GM21423 (cell line): ENCODE measurements around the gene TNFSF11.
A peak's percentile ranks its signal among the peaks of the same experiment; 100 is the strongest.

Experiments
- ATAC-seq: cut with Tn5 transposase; IDR thresholded peaks from one replicate; pipeline ENCODE4 v1.9.1; 2021; ENCODE audit warnings: mild to moderate bottlenecking, moderate library complexity; ENCODE audit not compliant: unreplicated experiment

TNFSF11 gene, protein sequence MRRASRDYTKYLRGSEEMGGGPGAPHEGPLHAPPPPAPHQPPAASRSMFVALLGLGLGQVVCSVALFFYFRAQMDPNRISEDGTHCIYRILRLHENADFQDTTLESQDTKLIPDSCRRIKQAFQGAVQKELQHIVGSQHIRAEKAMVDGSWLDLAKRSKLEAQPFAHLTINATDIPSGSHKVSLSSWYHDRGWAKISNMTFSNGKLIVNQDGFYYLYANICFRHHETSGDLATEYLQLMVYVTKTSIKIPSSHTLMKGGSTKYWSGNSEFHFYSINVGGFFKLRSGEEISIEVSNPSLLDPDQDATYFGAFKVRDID

DNA sequence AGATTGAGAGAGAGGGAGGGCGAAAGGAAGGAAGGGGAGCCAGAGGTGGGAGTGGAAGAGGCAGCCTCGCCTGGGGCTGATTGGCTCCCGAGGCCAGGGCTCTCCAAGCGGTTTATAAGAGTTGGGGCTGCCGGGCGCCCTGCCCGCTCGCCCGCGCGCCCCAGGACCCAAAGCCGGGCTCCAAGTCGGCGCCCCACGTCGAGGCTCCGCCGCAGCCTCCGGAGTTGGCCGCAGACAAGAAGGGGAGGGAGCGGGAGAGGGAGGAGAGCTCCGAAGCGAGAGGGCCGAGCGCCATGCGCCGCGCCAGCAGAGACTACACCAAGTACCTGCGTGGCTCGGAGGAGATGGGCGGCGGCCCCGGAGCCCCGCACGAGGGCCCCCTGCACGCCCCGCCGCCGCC is at the start of gene TNFSF11:
TNFSF11 (plus strand) TSS at position 142 of the 400 bp plus-strand sequence; CDS start at position 294, 152 bp downstream.
- ATAC-seq = peak; percentile 32

DNA sequence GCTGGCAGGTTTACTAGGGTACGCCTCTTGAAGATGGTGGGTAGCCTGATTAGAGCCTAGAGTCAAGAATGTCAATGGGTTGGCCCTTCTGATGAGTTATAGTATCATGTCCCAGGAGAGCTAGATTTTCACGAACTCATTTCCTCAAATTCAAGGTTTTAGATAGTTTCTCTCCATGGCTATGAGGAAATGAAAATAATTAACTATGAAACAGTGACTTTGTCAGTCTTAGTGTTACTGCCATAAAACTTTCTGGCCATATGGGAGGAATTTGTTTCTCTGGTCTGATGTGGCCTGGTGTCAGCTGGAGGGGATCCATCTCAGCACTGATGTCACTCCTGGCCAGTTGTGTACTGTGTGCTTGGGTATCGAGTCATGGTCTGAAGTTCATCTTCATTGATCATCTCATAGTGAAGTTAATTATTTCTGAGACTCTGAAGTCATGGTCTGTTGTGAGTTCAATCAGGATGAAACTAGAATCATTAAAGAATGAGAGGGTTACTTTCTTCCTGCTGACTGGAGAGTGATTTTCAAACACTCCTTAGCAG is 49.4 kb upstream of the TNFSF11 start:
- ATAC-seq = peak; percentile 81

GRCh38 chr13:42525035-42525504 is 48.9 kb upstream of the TNFSF11 start:
- ATAC-seq = peak; percentile 21

GRCh38 chr13:42526276-42526675 is 47.7 kb upstream of the TNFSF11 start:
- no peak for ATAC-seq

DNA sequence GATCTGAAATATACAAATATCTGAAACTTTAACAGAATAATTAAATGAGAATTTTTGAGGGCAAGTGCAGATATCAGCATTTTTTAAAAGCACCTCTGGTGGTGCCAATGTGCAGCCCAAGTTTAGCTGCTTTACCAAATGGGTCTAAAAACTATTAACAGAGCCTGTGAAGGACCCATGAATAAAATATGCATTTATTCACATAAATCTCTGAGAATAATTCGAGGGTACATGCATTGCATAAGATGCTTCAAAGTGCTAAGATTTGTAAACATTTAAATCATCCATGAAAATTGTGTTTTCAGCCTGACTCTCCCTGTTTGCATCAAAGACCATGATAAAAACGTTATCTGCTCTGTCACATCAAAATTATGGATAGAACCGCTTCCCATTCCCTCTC is 47.1 kb upstream of the TNFSF11 start:
- ATAC-seq = no peak

- no peak for ATAC-seq
These were observed 41.2 kb upstream of the TNFSF11 start for GRCh38 chr13:42532561-42533335.

DNA sequence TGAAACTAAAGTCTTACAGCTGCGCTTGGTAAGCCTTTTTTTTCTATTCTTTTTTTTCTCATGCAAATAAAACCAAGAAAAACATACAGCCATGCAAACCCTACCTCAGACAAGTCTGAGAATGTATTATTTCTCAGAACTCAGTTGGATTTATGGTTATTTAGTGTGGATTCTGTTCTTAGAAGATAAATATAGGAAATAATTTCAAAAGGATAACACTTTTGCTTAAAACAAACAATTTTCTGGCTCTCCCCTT is 40.7 kb upstream of the TNFSF11 start:
- ATAC-seq = no peak

DNA sequence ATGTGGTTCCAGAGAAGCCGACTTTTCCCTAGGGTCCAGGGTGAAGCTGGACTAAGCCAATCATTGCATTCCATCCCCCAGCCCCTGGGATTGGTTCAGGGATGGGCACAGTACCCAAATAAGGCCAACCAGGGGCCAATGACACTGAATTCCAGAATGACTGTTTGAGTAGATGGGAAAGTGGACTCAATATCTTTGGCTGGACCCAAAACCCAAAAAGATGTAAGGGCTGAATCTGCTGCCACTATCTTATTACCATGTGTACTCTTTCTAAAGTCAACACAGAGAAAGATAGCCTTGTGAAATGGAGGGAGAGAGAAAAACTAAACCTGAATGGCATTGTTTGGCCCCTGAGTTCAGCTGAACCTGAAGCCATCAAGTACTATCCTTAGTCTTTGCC is 39.2 kb upstream of the TNFSF11 start:
- ATAC-seq = no peak

GRCh38 chr13:42538996-42539395 is 35.0 kb upstream of the TNFSF11 start:
- no peak for ATAC-seq

GRCh38 chr13:42539670-42540069 is 34.3 kb upstream of the TNFSF11 start:
- no peak for ATAC-seq

DNA sequence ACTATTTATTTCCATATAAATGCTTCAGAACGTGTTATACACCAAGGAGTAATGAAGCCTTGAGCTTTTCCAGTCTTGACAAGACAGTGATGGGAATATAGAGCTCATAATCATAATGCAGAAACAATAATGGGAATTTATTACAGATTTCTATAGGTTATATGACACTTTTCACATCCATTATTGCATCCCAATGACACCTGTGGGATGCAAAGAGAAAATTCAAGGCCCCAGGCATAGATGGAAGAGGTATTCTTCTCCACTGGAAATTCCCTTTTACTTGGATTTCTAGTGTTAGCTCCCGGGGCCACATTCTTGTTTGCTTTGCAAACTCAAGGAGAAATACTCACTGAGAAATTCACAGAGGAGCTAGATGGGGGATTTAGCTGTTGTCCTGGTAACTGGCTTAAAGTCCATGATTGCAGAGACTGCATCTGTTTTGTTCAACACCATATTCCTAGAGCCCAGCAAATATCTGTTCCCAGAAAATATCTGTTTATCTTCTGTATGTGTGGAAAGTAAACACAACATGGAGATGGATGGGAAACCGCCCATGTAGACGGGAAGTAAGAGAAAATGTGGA is 30.6 kb upstream of the TNFSF11 start:
- no peak for ATAC-seq

DNA sequence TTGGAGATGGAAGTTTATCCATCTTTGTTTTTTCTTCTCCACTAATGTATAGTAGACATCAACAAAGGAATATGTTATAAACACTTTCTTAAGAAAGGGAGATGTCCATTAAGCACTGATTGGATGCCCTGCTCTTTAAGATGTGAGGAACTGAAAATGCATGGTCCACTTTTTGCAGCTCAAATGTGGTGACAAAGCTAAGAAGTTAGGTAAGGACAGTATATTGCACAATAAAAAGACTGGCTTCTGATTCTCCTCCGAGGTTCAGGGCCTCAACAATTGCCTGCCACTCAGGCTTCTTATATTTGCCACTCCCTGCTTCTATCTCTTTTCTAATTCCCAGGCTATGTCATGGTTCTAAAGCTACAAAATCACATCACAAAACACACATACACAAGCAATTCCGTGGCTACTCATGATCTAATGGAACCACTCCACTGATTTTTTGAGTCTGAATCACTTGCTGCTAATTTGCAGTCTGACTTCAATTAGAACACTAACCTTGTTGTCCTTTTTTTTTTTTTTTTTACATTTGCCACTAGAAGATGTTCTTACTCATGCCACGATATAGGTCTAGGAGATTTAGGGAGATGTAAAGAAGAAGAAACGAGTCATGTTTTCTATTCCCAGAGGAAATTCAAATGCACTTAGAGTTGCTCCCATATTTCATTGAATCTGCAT is 29.6 kb upstream of the TNFSF11 start:
- no peak for ATAC-seq

- no peak for ATAC-seq
These were observed 28.1 kb upstream of the TNFSF11 start for GRCh38 chr13:42545842-42546241.

DNA sequence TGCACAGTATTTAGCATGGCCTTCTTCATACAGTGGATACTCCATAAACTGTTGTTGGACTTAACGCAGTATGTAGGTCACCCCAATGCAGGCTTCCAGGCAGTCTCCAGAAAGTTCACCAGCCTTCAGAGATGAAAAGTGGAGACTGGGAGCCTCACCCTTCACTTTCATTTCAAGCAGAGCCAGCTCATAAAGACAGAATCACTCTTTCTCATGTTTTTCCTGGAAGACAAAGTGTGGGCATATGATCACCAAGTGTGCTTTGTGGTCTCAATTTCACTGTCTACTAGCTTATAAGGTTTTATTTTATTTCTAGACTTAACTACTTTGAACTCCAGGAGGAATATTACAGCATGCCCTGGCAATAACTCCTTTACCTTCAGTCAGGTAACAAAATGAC is 26.3 kb upstream of the TNFSF11 start:
- no peak for ATAC-seq

- ATAC-seq = peak; percentile 98
These were observed 25.0 kb upstream of the TNFSF11 start for GRCh38 chr13:42548731-42549551.

GRCh38 chr13:42549552-42549936 is 24.4 kb upstream of the TNFSF11 start:
- ATAC-seq = no peak

- ATAC-seq = no peak
These were observed 22.3 kb upstream of the TNFSF11 start for GRCh38 chr13:42551611-42552010.

DNA sequence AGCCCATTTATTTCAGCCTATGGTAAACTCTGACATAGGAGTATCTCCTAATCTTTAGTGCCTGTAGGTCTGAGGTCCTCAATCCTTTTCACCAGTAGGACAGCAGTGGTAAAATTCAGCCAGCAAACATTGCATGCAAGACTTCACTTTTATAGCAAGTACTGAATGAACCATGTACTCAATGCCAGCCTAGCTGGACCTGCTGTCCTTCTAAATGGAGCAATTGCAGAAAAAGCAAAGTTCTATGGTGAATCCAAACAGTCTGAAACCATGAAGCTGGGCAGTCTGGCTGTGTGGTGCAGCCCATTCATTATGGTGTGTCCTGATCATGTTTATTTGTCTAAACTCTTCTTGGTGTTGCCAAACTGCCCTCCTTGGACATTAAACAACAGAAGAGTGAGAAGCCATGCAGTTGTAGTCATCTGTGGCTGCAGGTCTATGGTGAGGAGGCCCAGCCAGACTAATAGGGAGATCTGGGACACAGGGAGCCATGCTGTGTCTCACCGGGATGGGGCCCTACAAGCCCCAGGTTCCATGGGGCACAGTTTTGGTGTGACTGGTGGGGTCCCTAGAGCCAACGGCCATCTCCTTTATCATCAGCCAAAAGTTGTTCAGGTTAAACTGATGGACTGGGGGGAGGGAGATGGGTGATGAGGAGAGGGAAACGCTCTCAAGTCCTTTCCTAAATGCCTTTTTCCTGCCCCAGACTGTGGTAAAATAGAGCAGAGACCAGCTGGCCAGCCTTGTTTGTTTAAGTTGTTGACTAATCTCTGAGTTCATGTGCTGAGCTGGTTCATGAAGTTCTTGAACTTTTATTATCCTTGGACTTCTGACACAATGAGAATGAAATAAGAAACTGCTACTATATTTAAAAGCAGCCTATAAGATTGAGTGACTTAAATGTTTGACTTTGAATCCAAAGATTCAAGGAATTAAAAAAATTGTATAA is 20.6 kb upstream of the TNFSF11 start:
- ATAC-seq = no peak

GRCh38 chr13:42559057-42559456 is 14.9 kb upstream of the TNFSF11 start:
- ATAC-seq = no peak
